ENCODE data around the gene C1orf87.

The C1orf87 gene

DNA sequence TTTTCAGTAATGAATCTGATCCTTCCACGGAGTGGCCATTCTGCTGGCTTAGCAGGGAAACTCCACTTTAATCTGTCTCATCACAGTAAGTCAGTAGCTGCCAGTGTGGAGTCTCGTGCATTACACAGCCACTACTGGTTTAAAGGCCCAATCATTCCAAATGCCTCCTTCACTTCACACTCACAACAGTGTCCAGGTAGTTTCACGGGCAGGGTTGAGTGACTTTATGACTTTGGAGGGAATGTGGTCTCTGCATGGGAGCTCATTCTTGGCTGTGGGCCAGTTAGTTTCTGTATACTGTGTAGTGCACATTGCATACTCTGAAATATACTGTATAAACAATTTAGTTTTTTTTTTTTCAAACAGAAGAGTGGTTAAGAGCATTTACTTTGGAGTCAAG, 34.6 kb upstream of the C1orf87 start:
- no peak for DNase-seq (ENCODE audit: low read depth, low spot score)
- TF ChIP-seq ZNF274 (IDR thresholded peaks at IDR 0.05; ENCODE audit: low read depth, low read length) (no peak), SUZ12 (IDR thresholded peaks at IDR 0.05; ENCODE audit: extremely low read depth, insufficient read depth, insufficient read length) (no peak), YY1 (IDR thresholded peaks at IDR 0.05; ENCODE audit: insufficient read depth, insufficient read length) (no peak)
- H3K4me1 ChIP-seq (ENCODE audit: insufficient read depth, insufficient read length): no peaks in the 10 kb centered on the region
- no peak overlapping the region for H3K9ac ChIP-seq (ENCODE audit: insufficient read length, low read depth)
- H3K4me3 ChIP-seq (ENCODE audit: insufficient read length, low read depth): no peak overlapping the region
- no peaks in the 10 kb centered on the region for H3K27me3 ChIP-seq (ENCODE audit: insufficient read depth, insufficient read length)
- no peaks in the 10 kb centered on the region for H3K36me3 ChIP-seq (ENCODE audit: insufficient read depth, insufficient read length, low read length)
- H3K9me3 ChIP-seq (ENCODE audit: insufficient read depth, low read length): no peaks in the 10 kb centered on the region

GRCh38 chr1:60103186-60103585, 29.6 kb upstream of the C1orf87 start:
- DNase-seq (ENCODE audit: low read depth, low spot score): no peak
- Histone ChIP-seq H3K9ac (ENCODE audit: insufficient read length, low read depth) (no peak overlapping the region), H3K4me1 (ENCODE audit: insufficient read depth, insufficient read length) (no peaks in the 10 kb centered on the region), H3K36me3 (ENCODE audit: insufficient read depth, insufficient read length, low read length) (no peaks in the 10 kb centered on the region), H3K4me3 (ENCODE audit: insufficient read length, low read depth) (no peak overlapping the region), H3K9me3 (ENCODE audit: insufficient read depth, low read length) (no peaks in the 10 kb centered on the region), H3K27me3 (ENCODE audit: insufficient read depth, insufficient read length) (no peaks in the 10 kb centered on the region)
- TF ChIP-seq SUZ12 (IDR thresholded peaks at IDR 0.05; ENCODE audit: extremely low read depth, insufficient read depth, insufficient read length) (no peak), ZNF274 (IDR thresholded peaks at IDR 0.05; ENCODE audit: low read depth, low read length) (no peak), YY1 (IDR thresholded peaks at IDR 0.05; ENCODE audit: insufficient read depth, insufficient read length) (no peak)

DNA sequence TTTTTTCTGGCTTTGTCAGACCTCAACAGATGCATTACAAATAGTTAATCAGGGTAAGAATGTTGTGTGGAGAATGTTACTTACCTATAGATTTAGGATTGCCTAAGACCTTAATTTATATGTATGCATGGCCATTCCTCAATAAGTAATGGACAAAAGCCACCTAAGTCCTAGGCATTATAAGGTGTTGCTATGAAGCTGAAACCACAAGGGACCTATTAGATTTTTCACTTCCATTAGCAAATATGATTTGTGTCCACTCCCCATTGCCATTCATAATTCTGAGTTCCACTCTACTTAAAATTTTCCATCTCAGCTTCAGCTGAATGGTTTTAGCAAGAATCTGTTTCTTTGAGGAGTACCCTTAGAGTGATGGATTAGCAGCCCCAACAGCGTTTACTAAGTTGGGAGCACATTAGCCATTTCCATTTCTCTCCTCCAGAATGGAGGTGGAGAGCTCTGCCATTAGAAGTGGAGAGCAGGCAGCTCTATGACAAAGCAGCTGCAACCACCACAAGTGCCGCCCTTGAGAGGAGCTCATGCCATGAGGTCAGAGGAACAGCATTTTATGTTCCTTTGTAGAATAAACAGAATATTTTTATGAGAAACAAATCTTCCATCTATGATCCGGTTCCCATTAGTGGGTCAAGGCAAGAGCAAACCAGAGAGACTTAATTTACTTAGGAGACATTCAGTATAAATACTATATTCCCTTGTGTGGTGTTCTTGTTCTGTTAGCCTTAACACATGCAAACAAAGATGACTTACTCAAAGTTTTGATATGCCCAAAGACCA, 28.9 kb upstream of the C1orf87 start:
- H3K27me3 ChIP-seq (ENCODE audit: insufficient read depth, insufficient read length): no peaks in the 10 kb centered on the region
- H3K9me3 ChIP-seq (ENCODE audit: insufficient read depth, low read length): no peaks in the 10 kb centered on the region
- no peak overlapping the region for H3K9ac ChIP-seq (ENCODE audit: insufficient read length, low read depth)
- DNase-seq (ENCODE audit: low read depth, low spot score): no peak
- no peaks in the 10 kb centered on the region for H3K36me3 ChIP-seq (ENCODE audit: insufficient read depth, insufficient read length, low read length)
- no peaks in the 10 kb centered on the region for H3K4me1 ChIP-seq (ENCODE audit: insufficient read depth, insufficient read length)
- H3K4me3 ChIP-seq (ENCODE audit: insufficient read length, low read depth): no peak overlapping the region
- no peak for TF ChIP-seq YY1 (IDR thresholded peaks at IDR 0.05; ENCODE audit: insufficient read depth, insufficient read length)
- TF ChIP-seq SUZ12 (IDR thresholded peaks at IDR 0.05; ENCODE audit: extremely low read depth, insufficient read depth, insufficient read length): no peak
- no peak for TF ChIP-seq ZNF274 (IDR thresholded peaks at IDR 0.05; ENCODE audit: low read depth, low read length)

DNA sequence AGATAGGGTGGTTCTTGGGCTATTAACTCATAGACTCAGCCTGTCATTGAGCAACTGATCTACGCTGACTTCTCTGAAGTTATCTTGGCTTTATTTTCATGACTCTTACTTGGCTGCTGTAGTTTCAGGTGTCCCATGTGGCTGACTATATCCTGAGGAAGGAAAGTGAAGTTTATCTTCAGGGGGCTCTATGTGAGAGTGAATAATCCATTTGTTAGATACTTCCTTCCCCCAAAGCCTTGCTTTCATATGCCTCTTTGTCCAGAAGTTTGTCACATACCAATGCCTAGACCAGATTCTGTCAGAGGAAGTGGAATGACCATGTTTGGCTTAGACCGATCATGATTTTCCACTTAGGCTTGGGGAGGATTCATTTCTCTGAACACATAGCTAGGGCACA, 27.9 kb upstream of the C1orf87 start:
- Histone ChIP-seq H3K9me3 (ENCODE audit: insufficient read depth, low read length) (no peaks in the 10 kb centered on the region), H3K27me3 (ENCODE audit: insufficient read depth, insufficient read length) (no peaks in the 10 kb centered on the region), H3K4me3 (ENCODE audit: insufficient read length, low read depth) (no peak overlapping the region), H3K4me1 (ENCODE audit: insufficient read depth, insufficient read length) (no peaks in the 10 kb centered on the region), H3K9ac (ENCODE audit: insufficient read length, low read depth) (no peak overlapping the region), H3K36me3 (ENCODE audit: insufficient read depth, insufficient read length, low read length) (no peaks in the 10 kb centered on the region)
- no peak for DNase-seq (ENCODE audit: low read depth, low spot score)
- no peak for TF ChIP-seq SUZ12 (IDR thresholded peaks at IDR 0.05; ENCODE audit: extremely low read depth, insufficient read depth, insufficient read length)
- no peak for TF ChIP-seq ZNF274 (IDR thresholded peaks at IDR 0.05; ENCODE audit: low read depth, low read length)
- TF ChIP-seq YY1 (IDR thresholded peaks at IDR 0.05; ENCODE audit: insufficient read depth, insufficient read length): no peak

- Histone ChIP-seq H3K9me3 (ENCODE audit: insufficient read depth, low read length) (peaks cover 4% of the 10 kb centered on the region; the same call in 1 of the 2 replicates), H3K36me3 (ENCODE audit: insufficient read depth, insufficient read length, low read length) (no peaks in the 10 kb centered on the region), H3K4me3 (ENCODE audit: insufficient read length, low read depth) (no peak overlapping the region), H3K9ac (ENCODE audit: insufficient read length, low read depth) (no peak overlapping the region), H3K27me3 (ENCODE audit: insufficient read depth, insufficient read length) (no peaks in the 10 kb centered on the region), H3K4me1 (ENCODE audit: insufficient read depth, insufficient read length) (no peaks in the 10 kb centered on the region)
- no peak for DNase-seq (ENCODE audit: low read depth, low spot score)
- TF ChIP-seq ZNF274 (IDR thresholded peaks at IDR 0.05; ENCODE audit: low read depth, low read length) (no peak), YY1 (IDR thresholded peaks at IDR 0.05; ENCODE audit: insufficient read depth, insufficient read length) (no peak), SUZ12 (IDR thresholded peaks at IDR 0.05; ENCODE audit: extremely low read depth, insufficient read depth, insufficient read length) (no peak)
Measured at GRCh38 chr1:60091195-60091715, 17.7 kb upstream of the C1orf87 start.

GRCh38 chr1:60090655-60091054, 17.1 kb upstream of the C1orf87 start:
- no peak for DNase-seq (ENCODE audit: low read depth, low spot score)
- TF ChIP-seq ZNF274 (IDR thresholded peaks at IDR 0.05; ENCODE audit: low read depth, low read length) (no peak), SUZ12 (IDR thresholded peaks at IDR 0.05; ENCODE audit: extremely low read depth, insufficient read depth, insufficient read length) (no peak), YY1 (IDR thresholded peaks at IDR 0.05; ENCODE audit: insufficient read depth, insufficient read length) (no peak)

GRCh38 chr1:60088620-60089155, 15.1 kb upstream of the C1orf87 start:
- Histone ChIP-seq H3K4me1 (ENCODE audit: insufficient read depth, insufficient read length) (no peaks in the 10 kb centered on the region), H3K36me3 (ENCODE audit: insufficient read depth, insufficient read length, low read length) (no peaks in the 10 kb centered on the region), H3K27me3 (ENCODE audit: insufficient read depth, insufficient read length) (no peaks in the 10 kb centered on the region), H3K9me3 (ENCODE audit: insufficient read depth, low read length) (no peaks in the 10 kb centered on the region), H3K4me3 (ENCODE audit: insufficient read length, low read depth) (no peak overlapping the region), H3K9ac (ENCODE audit: insufficient read length, low read depth) (no peak overlapping the region)
- TF ChIP-seq SUZ12 (IDR thresholded peaks at IDR 0.05; ENCODE audit: extremely low read depth, insufficient read depth, insufficient read length): no peak
- TF ChIP-seq ZNF274 (IDR thresholded peaks at IDR 0.05; ENCODE audit: low read depth, low read length): no peak
- no peak for TF ChIP-seq YY1 (IDR thresholded peaks at IDR 0.05; ENCODE audit: insufficient read depth, insufficient read length)
- no peak for DNase-seq (ENCODE audit: low read depth, low spot score)

More at GRCh38 chr1:60090655-60091054, 17.1 kb upstream of the C1orf87 start:
- no peaks in the 10 kb centered on the region for H3K36me3 ChIP-seq (ENCODE audit: insufficient read depth, insufficient read length, low read length)
- no peaks in the 10 kb centered on the region for H3K4me1 ChIP-seq (ENCODE audit: insufficient read depth, insufficient read length)
- no peak overlapping the region for H3K9ac ChIP-seq (ENCODE audit: insufficient read length, low read depth)
- H3K9me3 ChIP-seq (ENCODE audit: insufficient read depth, low read length): 0 out of 2 replicates have a peak, but pooled peaks cover 3% of the 10 kb centered on the region
- no peak overlapping the region for H3K4me3 ChIP-seq (ENCODE audit: insufficient read length, low read depth)
- H3K27me3 ChIP-seq (ENCODE audit: insufficient read depth, insufficient read length): no peaks in the 10 kb centered on the region
